NCI-H2196 treated with DMSO at 0.1 percent for 48 hours (cell line): ENCODE data around the gene ERG.

ENCODE experiments used
- DNase-seq: peaks from one replicate; lab custom pipeline; 2025; ENCODE audit not compliant: unreplicated experiment; lab: John Stamatoyannopoulos, UW

The ERG gene

GRCh38 chr21:38396325-38396724 lies 102.0 kb downstream of the ERG start:
- no peak for DNase-seq

- DNase-seq = no peak
Measured at GRCh38 chr21:38395581-38395980, 102.7 kb downstream of the ERG start.

GRCh38 chr21:38392661-38393060 lies 105.6 kb downstream of the ERG start:
- no peak for DNase-seq

- no peak for DNase-seq
Measured at GRCh38 chr21:38389896-38390295, 108.4 kb downstream of the ERG start.

- no peak for DNase-seq
Measured at GRCh38 chr21:38389354-38389676, 109.0 kb downstream of the ERG start.

GRCh38 chr21:38388647-38389353 lies 109.5 kb downstream of the ERG start:
- DNase-seq = no peak

GRCh38 chr21:38388203-38388602 lies 110.1 kb downstream of the ERG start:
- no peak for DNase-seq

- DNase-seq = no peak
Measured at GRCh38 chr21:38386967-38387366, 111.3 kb downstream of the ERG start.

GRCh38 chr21:38385427-38386175 lies 112.7 kb downstream of the ERG start:
- no peak for DNase-seq

GRCh38 chr21:38384675-38385426 lies 113.4 kb downstream of the ERG start:
- DNase-seq = no peak

GRCh38 chr21:38384238-38384560 lies 114.1 kb downstream of the ERG start:
- DNase-seq = no peak

GRCh38 chr21:38383411-38384237 lies 114.7 kb downstream of the ERG start:
- no peak for DNase-seq

GRCh38 chr21:38380481-38381137 lies 117.7 kb downstream of the ERG start:
- no peak for DNase-seq

- DNase-seq = no peak
Measured at GRCh38 chr21:38379147-38379546, 119.1 kb downstream of the ERG start.

- no peak for DNase-seq
Measured at GRCh38 chr21:38377165-38378088, 120.8 kb downstream of the ERG start.

GRCh38 chr21:38376693-38377092 lies 121.6 kb downstream of the ERG start:
- DNase-seq = no peak

- no peak for DNase-seq
Measured at GRCh38 chr21:38376235-38376634, 122.0 kb downstream of the ERG start.

- no peak for DNase-seq
Measured at GRCh38 chr21:38367646-38368045, 130.6 kb downstream of the ERG start.

- no peak for DNase-seq
Measured at GRCh38 chr21:38365521-38365920, 132.8 kb downstream of the ERG start.

- DNase-seq = no peak
Measured at GRCh38 chr21:38363693-38364092, 134.6 kb downstream of the ERG start.
